ENCODE measurements around the gene AFF4.

The AFF4 gene

GRCh38 chr5:132979976-132980375, 16.5 kb upstream of the AFF4 start:
- TF ChIP-seq OSR1 (CRISPR knock-in tag; IDR thresholded peaks at IDR 0.05) = no peak
- TF ChIP-seq GLIS3 (CRISPR knock-in tag; IDR thresholded peaks at IDR 0.05) = no peak
- TF ChIP-seq CSDC2 (CRISPR knock-in tag; IDR thresholded peaks at IDR 0.05) = no peak
- no peak for TF ChIP-seq TOX (CRISPR knock-in tag; IDR thresholded peaks at IDR 0.05; ENCODE audit: borderline replicate concordance)
- TF ChIP-seq ZC3H10 (CRISPR knock-in tag; IDR thresholded peaks at IDR 0.05) = no peak
- no peak for ATAC-seq

- no peak for ATAC-seq
- TF ChIP-seq ARNTL (CRISPR knock-in tag; IDR thresholded peaks at IDR 0.05; ENCODE audit: borderline replicate concordance, low read depth) (no peak), TCF4 (CRISPR knock-in tag; IDR thresholded peaks at IDR 0.05; ENCODE audit: borderline replicate concordance) (no peak), BACH2 (CRISPR knock-in tag; IDR thresholded peaks at IDR 0.05; ENCODE audit: borderline replicate concordance) (no peak), CREB5 (CRISPR knock-in tag; IDR thresholded peaks at IDR 0.05; ENCODE audit: low read depth) (no peak), ZFP30 (CRISPR knock-in tag; IDR thresholded peaks at IDR 0.05) (no peak), TSHZ2 (CRISPR knock-in tag; IDR thresholded peaks at IDR 0.05) (no peak), ZNF70 (CRISPR knock-in tag; IDR thresholded peaks at IDR 0.05) (no peak), TOX (CRISPR knock-in tag; IDR thresholded peaks at IDR 0.05; ENCODE audit: borderline replicate concordance) (no peak), POU6F1 (CRISPR knock-in tag; IDR thresholded peaks at IDR 0.05; ENCODE audit: borderline replicate concordance, low read depth) (no peak), ISL1 (CRISPR knock-in tag; IDR thresholded peaks at IDR 0.05) (no peak), ESRRG (CRISPR knock-in tag; IDR thresholded peaks at IDR 0.05) (no peak), ZNF565 (CRISPR knock-in tag; conservative IDR thresholded peaks at IDR 0.05; ENCODE audit: low read depth) (no peak), ZC3H10 (CRISPR knock-in tag; IDR thresholded peaks at IDR 0.05) (no peak), PPARA (CRISPR knock-in tag; IDR thresholded peaks at IDR 0.05; ENCODE audit: borderline replicate concordance) (no peak), CSRNP3 (CRISPR knock-in tag; IDR thresholded peaks at IDR 0.05) (no peak), OSR1 (CRISPR knock-in tag; IDR thresholded peaks at IDR 0.05) (no peak)
Observed at GRCh38 chr5:132979367-132979940, 16.0 kb upstream of the AFF4 start.

DNA sequence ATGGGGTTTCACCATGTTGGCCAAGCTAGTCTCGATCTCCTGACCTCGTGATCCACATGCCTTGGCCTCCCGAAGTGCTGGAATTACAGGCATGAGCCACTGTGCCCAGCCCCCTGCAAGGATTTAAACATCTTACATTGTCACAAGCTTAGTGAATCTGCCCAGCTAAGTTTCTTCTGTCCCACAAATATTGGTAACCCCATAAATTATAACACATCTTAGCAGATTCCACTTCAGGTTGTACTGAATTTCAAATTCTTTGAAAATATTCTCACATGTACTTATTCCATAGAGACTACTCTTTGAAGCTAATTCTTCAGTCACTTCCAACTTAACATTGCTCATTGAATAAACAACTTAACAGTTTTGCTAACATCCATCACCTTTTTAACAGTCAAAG, 13.4 kb upstream of the AFF4 start:
- no peak for ATAC-seq
- TF ChIP-seq ZNF8 (CRISPR knock-in tag; IDR thresholded peaks at IDR 0.05) (no peak), OSR1 (CRISPR knock-in tag; IDR thresholded peaks at IDR 0.05) (no peak), CSDC2 (CRISPR knock-in tag; IDR thresholded peaks at IDR 0.05) (no peak), BACH2 (CRISPR knock-in tag; IDR thresholded peaks at IDR 0.05; ENCODE audit: borderline replicate concordance) (no peak), GLIS3 (CRISPR knock-in tag; IDR thresholded peaks at IDR 0.05) (no peak), PPARA (CRISPR knock-in tag; IDR thresholded peaks at IDR 0.05; ENCODE audit: borderline replicate concordance) (no peak), POU6F1 (CRISPR knock-in tag; IDR thresholded peaks at IDR 0.05; ENCODE audit: borderline replicate concordance, low read depth) (no peak), ZFP3 (CRISPR knock-in tag; IDR thresholded peaks at IDR 0.05) (no peak), ESRRG (CRISPR knock-in tag; IDR thresholded peaks at IDR 0.05) (no peak), ZNF70 (CRISPR knock-in tag; IDR thresholded peaks at IDR 0.05) (no peak), SNAI2 (CRISPR knock-in tag; IDR thresholded peaks at IDR 0.05) (no peak), ZFP30 (CRISPR knock-in tag; IDR thresholded peaks at IDR 0.05) (no peak), ARNTL (CRISPR knock-in tag; IDR thresholded peaks at IDR 0.05; ENCODE audit: borderline replicate concordance, low read depth) (no peak), ISL1 (CRISPR knock-in tag; IDR thresholded peaks at IDR 0.05) (no peak), CSRNP3 (CRISPR knock-in tag; IDR thresholded peaks at IDR 0.05) (no peak), TCF4 (CRISPR knock-in tag; IDR thresholded peaks at IDR 0.05; ENCODE audit: borderline replicate concordance) (no peak), RARB (CRISPR knock-in tag; IDR thresholded peaks at IDR 0.05) (no peak), ZC3H10 (CRISPR knock-in tag; IDR thresholded peaks at IDR 0.05) (no peak)
- TF ChIP-seq, protein P1, sequence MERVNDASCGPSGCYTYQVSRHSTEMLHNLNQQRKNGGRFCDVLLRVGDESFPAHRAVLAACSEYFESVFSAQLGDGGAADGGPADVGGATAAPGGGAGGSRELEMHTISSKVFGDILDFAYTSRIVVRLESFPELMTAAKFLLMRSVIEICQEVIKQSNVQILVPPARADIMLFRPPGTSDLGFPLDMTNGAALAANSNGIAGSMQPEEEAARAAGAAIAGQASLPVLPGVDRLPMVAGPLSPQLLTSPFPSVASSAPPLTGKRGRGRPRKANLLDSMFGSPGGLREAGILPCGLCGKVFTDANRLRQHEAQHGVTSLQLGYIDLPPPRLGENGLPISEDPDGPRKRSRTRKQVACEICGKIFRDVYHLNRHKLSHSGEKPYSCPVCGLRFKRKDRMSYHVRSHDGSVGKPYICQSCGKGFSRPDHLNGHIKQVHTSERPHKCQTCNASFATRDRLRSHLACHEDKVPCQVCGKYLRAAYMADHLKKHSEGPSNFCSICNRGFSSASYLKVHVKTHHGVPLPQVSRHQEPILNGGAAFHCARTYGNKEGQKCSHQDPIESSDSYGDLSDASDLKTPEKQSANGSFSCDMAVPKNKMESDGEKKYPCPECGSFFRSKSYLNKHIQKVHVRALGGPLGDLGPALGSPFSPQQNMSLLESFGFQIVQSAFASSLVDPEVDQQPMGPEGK (CRISPR knock-in tag; IDR thresholded peaks at IDR 0.05; ENCODE audit: borderline replicate concordance) = no peak
